ENCODE results near the gene TLX2. TPM values are rescaled to one million over a fixed set of nuclear protein-coding genes. Genes with fewer than 3 reads are reported as not detected.
A peak's percentile ranks its signal among the peaks of the same experiment; 100 is the strongest.

TLX2 gene
- total and polyA plus RNA-seq, 2 of the 13 experiments (the other 11 are each of a cell fraction or from before 2014, with no cell fraction given), result 0.05 to 0.20 TPM

- TF ChIP-seq ZNF572 (CRISPR knock-in tag; IDR thresholded peaks at IDR 0.05) (no peak; the same call in 1 of the 2 replicates), MXD4 (CRISPR knock-in tag; IDR thresholded peaks at IDR 0.05) (no peak), HIVEP1 (CRISPR knock-in tag; IDR thresholded peaks at IDR 0.05) (no peak), ARNT (IDR thresholded peaks at IDR 0.05) (no peak), ZBTB42 (CRISPR knock-in tag; IDR thresholded peaks at IDR 0.05) (no peak), BHLHE40 (IDR thresholded peaks at IDR 0.05; ENCODE audit: low read length) (no peak), FOXK2 (IDR thresholded peaks at IDR 0.05) (no peak), ZNF225 (CRISPR knock-in tag; IDR thresholded peaks at IDR 0.05) (no peak), ZNF274 (CRISPR knock-in tag; IDR thresholded peaks at IDR 0.05) (no peak), ZNF749 (CRISPR knock-in tag; IDR thresholded peaks at IDR 0.05; ENCODE audit: borderline replicate concordance) (peak; percentile 28; the same call in 1 of the 2 replicates), ZNF34 (CRISPR knock-in tag; IDR thresholded peaks at IDR 0.05; ENCODE audit: borderline replicate concordance) (0 out of 2 replicates have a peak, but pooled peaks have one; percentile 66), ZKSCAN8 (CRISPR knock-in tag; IDR thresholded peaks at IDR 0.05; ENCODE audit: borderline replicate concordance) (no peak), DNMT3B (CRISPR knock-in tag; conservative IDR thresholded peaks at IDR 0.05) (no peak), ELF1 (CRISPR knock-in tag; IDR thresholded peaks at IDR 0.05) (peak; percentile 63), ZNF251 (CRISPR knock-in tag; IDR thresholded peaks at IDR 0.05) (peak; percentile 79; the same call in 1 of the 2 replicates), ZNF607 (CRISPR knock-in tag; IDR thresholded peaks at IDR 0.05; ENCODE audit: borderline replicate concordance) (no peak), U2AF1 (optimal IDR thresholded peaks at IDR 0.05; ENCODE audit: low read depth, low read length) (peak; percentile 44), ZNF549 (CRISPR knock-in tag; IDR thresholded peaks at IDR 0.05) (no peak), ZNF44 (CRISPR knock-in tag; IDR thresholded peaks at IDR 0.05) (no peak), ZNF597 (CRISPR knock-in tag; IDR thresholded peaks at IDR 0.05) (no peak), PHF8 (CRISPR knock-in tag; IDR thresholded peaks at IDR 0.05) (peak; percentile 19), ZNF839 (CRISPR knock-in tag; IDR thresholded peaks at IDR 0.05; ENCODE audit: borderline replicate concordance) (no peak)
- TF ChIP-seq, protein P1, sequence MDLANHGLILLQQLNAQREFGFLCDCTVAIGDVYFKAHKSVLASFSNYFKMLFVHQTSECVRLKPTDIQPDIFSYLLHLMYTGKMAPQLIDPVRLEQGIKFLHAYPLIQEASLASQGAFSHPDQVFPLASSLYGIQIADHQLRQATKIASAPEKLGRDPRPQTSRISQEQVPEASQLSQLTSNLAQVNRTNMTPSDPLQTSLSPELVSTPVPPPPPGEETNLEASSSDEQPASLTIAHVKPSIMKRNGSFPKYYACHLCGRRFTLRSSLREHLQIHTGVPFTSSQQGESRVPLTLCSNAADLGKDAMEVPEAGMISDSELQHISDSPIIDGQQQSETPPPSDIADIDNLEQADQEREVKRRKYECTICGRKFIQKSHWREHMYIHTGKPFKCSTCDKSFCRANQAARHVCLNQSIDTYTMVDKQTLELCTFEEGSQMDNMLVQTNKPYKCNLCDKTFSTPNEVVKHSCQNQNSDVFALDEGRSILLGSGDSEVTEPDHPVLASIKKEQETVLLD (CRISPR knock-in tag; IDR thresholded peaks at IDR 0.05; ENCODE audit: low read depth), result no peak
- TF ChIP-seq, protein P2, sequence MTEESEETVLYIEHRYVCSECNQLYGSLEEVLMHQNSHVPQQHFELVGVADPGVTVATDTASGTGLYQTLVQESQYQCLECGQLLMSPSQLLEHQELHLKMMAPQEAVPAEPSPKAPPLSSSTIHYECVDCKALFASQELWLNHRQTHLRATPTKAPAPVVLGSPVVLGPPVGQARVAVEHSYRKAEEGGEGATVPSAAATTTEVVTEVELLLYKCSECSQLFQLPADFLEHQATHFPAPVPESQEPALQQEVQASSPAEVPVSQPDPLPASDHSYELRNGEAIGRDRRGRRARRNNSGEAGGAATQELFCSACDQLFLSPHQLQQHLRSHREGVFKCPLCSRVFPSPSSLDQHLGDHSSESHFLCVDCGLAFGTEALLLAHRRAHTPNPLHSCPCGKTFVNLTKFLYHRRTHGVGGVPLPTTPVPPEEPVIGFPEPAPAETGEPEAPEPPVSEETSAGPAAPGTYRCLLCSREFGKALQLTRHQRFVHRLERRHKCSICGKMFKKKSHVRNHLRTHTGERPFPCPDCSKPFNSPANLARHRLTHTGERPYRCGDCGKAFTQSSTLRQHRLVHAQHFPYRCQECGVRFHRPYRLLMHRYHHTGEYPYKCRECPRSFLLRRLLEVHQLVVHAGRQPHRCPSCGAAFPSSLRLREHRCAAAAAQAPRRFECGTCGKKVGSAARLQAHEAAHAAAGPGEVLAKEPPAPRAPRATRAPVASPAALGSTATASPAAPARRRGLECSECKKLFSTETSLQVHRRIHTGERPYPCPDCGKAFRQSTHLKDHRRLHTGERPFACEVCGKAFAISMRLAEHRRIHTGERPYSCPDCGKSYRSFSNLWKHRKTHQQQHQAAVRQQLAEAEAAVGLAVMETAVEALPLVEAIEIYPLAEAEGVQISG (CRISPR knock-in tag; IDR thresholded peaks at IDR 0.05), result no peak
- TF ChIP-seq, protein P3, sequence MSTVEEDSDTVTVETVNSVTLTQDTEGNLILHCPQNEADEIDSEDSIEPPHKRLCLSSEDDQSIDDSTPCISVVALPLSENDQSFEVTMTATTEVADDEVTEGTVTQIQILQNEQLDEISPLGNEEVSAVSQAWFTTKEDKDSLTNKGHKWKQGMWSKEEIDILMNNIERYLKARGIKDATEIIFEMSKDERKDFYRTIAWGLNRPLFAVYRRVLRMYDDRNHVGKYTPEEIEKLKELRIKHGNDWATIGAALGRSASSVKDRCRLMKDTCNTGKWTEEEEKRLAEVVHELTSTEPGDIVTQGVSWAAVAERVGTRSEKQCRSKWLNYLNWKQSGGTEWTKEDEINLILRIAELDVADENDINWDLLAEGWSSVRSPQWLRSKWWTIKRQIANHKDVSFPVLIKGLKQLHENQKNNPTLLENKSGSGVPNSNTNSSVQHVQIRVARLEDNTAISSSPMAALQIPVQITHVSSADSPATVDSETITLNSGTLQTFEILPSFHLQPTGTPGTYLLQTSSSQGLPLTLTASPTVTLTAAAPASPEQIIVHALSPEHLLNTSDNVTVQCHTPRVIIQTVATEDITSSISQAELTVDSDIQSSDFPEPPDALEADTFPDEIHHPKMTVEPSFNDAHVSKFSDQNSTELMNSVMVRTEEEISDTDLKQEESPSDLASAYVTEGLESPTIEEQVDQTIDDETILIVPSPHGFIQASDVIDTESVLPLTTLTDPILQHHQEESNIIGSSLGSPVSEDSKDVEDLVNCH (CRISPR knock-in tag; IDR thresholded peaks at IDR 0.05), result no peak
Observed at GRCh38 chr2:74497777-74498499, 16.3 kb upstream of the TLX2 start (continued).

All from HepG2 (cell line).